ENCODE results near the gene DFFA. TPM values are rescaled to one million over a fixed set of nuclear protein-coding genes. Genes with fewer than 3 reads are reported as not detected.

The DFFA gene
- total RNA-seq (2014; rRNA removed; shearing (Covaris generic)): 40.6 and 45.7 TPM in 2 replicates

- H3K4me3 ChIP-seq: peak within 1 kb of the TSS; percentile 70
- peaks cover 19% of the 10 kb centered on the region for H3K4me1 ChIP-seq (replicated peaks)
- H3K27ac ChIP-seq: peak within 1 kb of the TSS; percentile 3; the same call in 1 of the 2 replicates
- peak; percentile 92 to 95 for DNase-seq (ENCODE audit: low read depth in 1 of 2, low spot score in 2 of 2)
- no peaks in the 10 kb centered on the region for H3K27me3 ChIP-seq (replicated peaks)
- H3K36me3 ChIP-seq: peaks cover 18% of the 10 kb centered on the region
- H3K9me3 ChIP-seq (replicated peaks): no peaks in the 10 kb centered on the region
Measured at GRCh38 chr1:10472220-10473144, at the start of gene DFFA. TSS of gene DFFA (minus strand) at chr1:10472529. CDS start at chr1:10472458, 71 bp downstream.

- Histone ChIP-seq H3K9me3 (replicated peaks) (no peaks in the 10 kb centered on the region), H3K36me3 (no peaks in the 10 kb centered on the region), H3K27ac (no peak overlapping the region), H3K4me1 (replicated peaks) (no peaks in the 10 kb centered on the region), H3K4me3 (no peak overlapping the region), H3K27me3 (replicated peaks) (no peaks in the 10 kb centered on the region)
- DNase-seq (ENCODE audit: low read depth in 1 of 2, low spot score in 2 of 2): no peak
Measured at GRCh38 chr1:10521537-10522157, 49.3 kb upstream of the DFFA start.

- no peaks in the 10 kb centered on the region for H3K4me1 ChIP-seq (replicated peaks)
- H3K9me3 ChIP-seq (replicated peaks): no peaks in the 10 kb centered on the region
- H3K27me3 ChIP-seq (replicated peaks): no peaks in the 10 kb centered on the region
- H3K4me3 ChIP-seq: no peak overlapping the region
- H3K27ac ChIP-seq: no peak overlapping the region
- H3K36me3 ChIP-seq: no peaks in the 10 kb centered on the region
- DNase-seq (ENCODE audit: low read depth in 1 of 2, low spot score in 2 of 2): no peak
Measured at GRCh38 chr1:10520952-10521351, 48.6 kb upstream of the DFFA start.

- no peak for DNase-seq (ENCODE audit: low read depth in 1 of 2, low spot score in 2 of 2)
- H3K27ac ChIP-seq: no peak overlapping the region
- H3K36me3 ChIP-seq: no peaks in the 10 kb centered on the region
- H3K4me1 ChIP-seq (replicated peaks): no peaks in the 10 kb centered on the region
- H3K4me3 ChIP-seq: no peak overlapping the region
- no peaks in the 10 kb centered on the region for H3K27me3 ChIP-seq (replicated peaks)
- no peaks in the 10 kb centered on the region for H3K9me3 ChIP-seq (replicated peaks)
Measured at GRCh38 chr1:10520497-10520896, 48.2 kb upstream of the DFFA start.

GRCh38 chr1:10519016-10519417 lies 46.7 kb upstream of the DFFA start:
- Histone ChIP-seq H3K36me3 (no peaks in the 10 kb centered on the region), H3K4me3 (no peak overlapping the region), H3K4me1 (replicated peaks) (no peaks in the 10 kb centered on the region), H3K27me3 (replicated peaks) (no peaks in the 10 kb centered on the region), H3K9me3 (replicated peaks) (no peaks in the 10 kb centered on the region), H3K27ac (no peak overlapping the region)
- DNase-seq (ENCODE audit: low read depth in 1 of 2, low spot score in 2 of 2): no peak

- H3K4me3 ChIP-seq: no peak overlapping the region
- H3K27me3 ChIP-seq (replicated peaks): no peaks in the 10 kb centered on the region
- H3K4me1 ChIP-seq (replicated peaks): no peaks in the 10 kb centered on the region
- H3K27ac ChIP-seq: no peak overlapping the region
- no peaks in the 10 kb centered on the region for H3K9me3 ChIP-seq (replicated peaks)
- H3K36me3 ChIP-seq: no peaks in the 10 kb centered on the region
- DNase-seq (ENCODE audit: low read depth in 1 of 2, low spot score in 2 of 2): no peak
Measured at GRCh38 chr1:10517677-10517982, 45.3 kb upstream of the DFFA start.

- no peak overlapping the region for H3K4me3 ChIP-seq
- no peak for DNase-seq (ENCODE audit: low read depth in 1 of 2, low spot score in 2 of 2)
- no peak overlapping the region for H3K27ac ChIP-seq
- peaks cover 2% of the 10 kb centered on the region for H3K4me1 ChIP-seq (replicated peaks)
- no peaks in the 10 kb centered on the region for H3K9me3 ChIP-seq (replicated peaks)
- H3K36me3 ChIP-seq: no peaks in the 10 kb centered on the region
- H3K27me3 ChIP-seq (replicated peaks): no peaks in the 10 kb centered on the region
Measured at GRCh38 chr1:10516925-10517676, 44.8 kb upstream of the DFFA start.

- no peaks in the 10 kb centered on the region for H3K9me3 ChIP-seq (replicated peaks)
- H3K36me3 ChIP-seq: no peaks in the 10 kb centered on the region; the same call in 1 of the 2 replicates
- no peak overlapping the region for H3K27ac ChIP-seq
- no peaks in the 10 kb centered on the region for H3K27me3 ChIP-seq (replicated peaks)
- H3K4me1 ChIP-seq (replicated peaks): peaks cover 11% of the 10 kb centered on the region
- H3K4me3 ChIP-seq: no peak overlapping the region
- DNase-seq (ENCODE audit: low read depth in 1 of 2, low spot score in 2 of 2): no peak
Measured at GRCh38 chr1:10515976-10516750, 43.8 kb upstream of the DFFA start.

GRCh38 chr1:10515301-10515975 lies 43.1 kb upstream of the DFFA start:
- Histone ChIP-seq H3K4me1 (replicated peaks) (peaks cover 18% of the 10 kb centered on the region), H3K27me3 (replicated peaks) (no peaks in the 10 kb centered on the region), H3K27ac (no peak overlapping the region), H3K9me3 (replicated peaks) (no peaks in the 10 kb centered on the region), H3K36me3 (no peaks in the 10 kb centered on the region; the same call in 1 of the 2 replicates), H3K4me3 (no peak overlapping the region)
- DNase-seq (ENCODE audit: low read depth in 1 of 2, low spot score in 2 of 2): no peak

GRCh38 chr1:10514490-10515235 lies 42.3 kb upstream of the DFFA start:
- Histone ChIP-seq H3K27me3 (replicated peaks) (no peaks in the 10 kb centered on the region), H3K36me3 (no peaks in the 10 kb centered on the region; the same call in 1 of the 2 replicates), H3K4me3 (no peak overlapping the region), H3K27ac (no peak overlapping the region), H3K4me1 (replicated peaks) (peaks cover 26% of the 10 kb centered on the region), H3K9me3 (replicated peaks) (no peaks in the 10 kb centered on the region)
- peak in 1 of 2 experiments; percentile 27 for DNase-seq (ENCODE audit: low read depth in 1 of 2, low spot score in 2 of 2)

GRCh38 chr1:10513199-10513598 lies 40.9 kb upstream of the DFFA start:
- Histone ChIP-seq H3K27ac (no peak overlapping the region), H3K4me1 (replicated peaks) (peaks cover 41% of the 10 kb centered on the region), H3K4me3 (no peak overlapping the region), H3K27me3 (replicated peaks) (no peaks in the 10 kb centered on the region), H3K36me3 (no peaks in the 10 kb centered on the region; the same call in 1 of the 2 replicates), H3K9me3 (replicated peaks) (no peaks in the 10 kb centered on the region)
- no peak for DNase-seq (ENCODE audit: low read depth in 1 of 2, low spot score in 2 of 2)

GRCh38 chr1:10511494-10511885 lies 39.2 kb upstream of the DFFA start:
- no peak for DNase-seq (ENCODE audit: low read depth in 1 of 2, low spot score in 2 of 2)
- Histone ChIP-seq H3K27me3 (replicated peaks) (no peaks in the 10 kb centered on the region), H3K9me3 (replicated peaks) (no peaks in the 10 kb centered on the region), H3K4me3 (no peak overlapping the region), H3K4me1 (replicated peaks) (peaks cover 45% of the 10 kb centered on the region), H3K27ac (peak overlapping the region; percentile 89), H3K36me3 (no peaks in the 10 kb centered on the region; the same call in 1 of the 2 replicates)

Data from SJSA1 (cell line).